Astrocyte of the spinal cord (primary cell): Measurements from ENCODE around the gene UTRN.

Experiments used
- DNase-seq: peaks from one replicate; pipeline ENCODE4 v3.0.0; 2011; ENCODE audit warnings: low read depth, low spot score
- H3K4me3 ChIP-seq: 2 replicates; pipeline ENCODE4 v1.5.1; 2011; ENCODE audit warnings: low read depth, mild to moderate bottlenecking, low read length, moderate library complexity
- CTCF ChIP-seq: IDR thresholded peaks from 2 replicates; pipeline ENCODE4 v1.5.1; 2012; ENCODE audit warnings: low read depth, mild to moderate bottlenecking, low read length, inconsistent platforms
- in situ Hi-C: cut with HindIII; loops from 2 replicates; pipeline ENCODE4 v1.10.0; 2017; ENCODE audit warnings: low sequenced_read_pairs

Gene UTRN

DNA sequence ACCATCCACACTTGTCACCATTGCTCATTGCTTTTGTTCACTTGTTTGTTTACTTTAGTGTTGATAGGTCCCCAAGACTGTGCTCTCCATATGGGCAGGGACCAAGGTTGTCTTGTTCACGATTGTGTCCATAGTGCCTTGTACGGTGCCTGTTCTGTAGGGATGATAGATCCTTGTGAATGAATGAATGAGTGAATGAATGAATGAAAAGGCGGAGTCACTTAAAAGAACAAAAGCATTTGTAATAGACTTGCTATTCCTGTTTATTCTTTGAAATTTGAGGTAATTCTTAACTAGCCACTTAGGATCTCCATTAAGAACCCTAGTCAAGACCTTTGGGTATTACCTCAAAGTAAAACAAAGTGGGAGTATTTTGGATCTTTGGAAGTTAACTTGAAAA, 47.0 kb downstream of the UTRN start:
- no peak for TF ChIP-seq CTCF
- DNase-seq, result no peak
- no peak overlapping the region for H3K4me3 ChIP-seq
- in situ Hi-C loops, result no loop called here

GRCh38 chr6:144334150-144334708, 49.1 kb downstream of the UTRN start:
- in situ Hi-C loops, result no loop called here
- DNase-seq, result no peak
- no peak overlapping the region for H3K4me3 ChIP-seq
- TF ChIP-seq CTCF, result no peak
